GM19463 (cell line): ENCODE results near the gene PSMD6.

ENCODE experiments used
- ATAC-seq: cut with Tn5 transposase; IDR thresholded peaks from one replicate; pipeline ENCODE4 v1.9.1; 2021; ENCODE audit warnings: mild to moderate bottlenecking, moderate library complexity; ENCODE audit not compliant: unreplicated experiment

Gene PSMD6

DNA sequence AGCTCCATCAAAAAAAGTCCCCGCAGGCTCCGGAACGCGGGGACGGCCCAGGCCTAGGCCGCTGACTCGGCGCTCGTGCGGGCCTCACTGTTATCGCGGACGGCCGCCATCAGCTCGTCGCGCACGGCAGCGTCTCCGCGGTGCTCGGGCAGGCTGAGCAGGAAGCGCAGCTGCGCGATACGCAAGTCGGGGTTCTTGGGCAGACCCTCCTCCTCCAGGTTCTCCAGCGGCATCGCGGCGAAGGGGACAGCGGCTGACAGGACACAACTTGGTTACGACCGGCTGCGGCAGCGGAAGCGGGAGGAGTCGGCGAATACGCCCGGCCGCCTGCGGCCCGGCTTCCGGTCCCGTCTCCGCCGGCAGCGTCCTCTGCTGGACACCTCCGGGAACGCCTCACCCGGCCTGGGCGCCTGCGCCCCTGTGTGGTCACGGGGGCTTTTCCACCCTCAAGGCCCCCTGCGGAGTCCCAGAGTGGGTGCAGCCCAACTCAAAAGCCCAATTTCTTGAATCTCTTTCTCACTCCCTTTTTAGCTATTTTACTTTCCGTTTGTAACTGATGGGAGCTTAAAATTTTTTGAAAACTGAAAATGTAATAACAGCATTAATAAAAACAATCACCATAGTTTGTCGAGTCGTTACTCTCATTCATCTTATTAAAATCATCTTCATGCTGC, at the start of gene PSMD6:
TSS of gene PSMD6 (minus strand) at position 308 of the 674 bp plus-strand sequence. CDS start at position 233, 75 bp downstream.
- peak; percentile 97 for ATAC-seq

GRCh38 chr3:64072126-64072525, 48.8 kb upstream of the PSMD6 start:
- ATAC-seq = no peak

- no peak for ATAC-seq
These were observed 47.4 kb upstream of the PSMD6 start for GRCh38 chr3:64070704-64071103.

DNA sequence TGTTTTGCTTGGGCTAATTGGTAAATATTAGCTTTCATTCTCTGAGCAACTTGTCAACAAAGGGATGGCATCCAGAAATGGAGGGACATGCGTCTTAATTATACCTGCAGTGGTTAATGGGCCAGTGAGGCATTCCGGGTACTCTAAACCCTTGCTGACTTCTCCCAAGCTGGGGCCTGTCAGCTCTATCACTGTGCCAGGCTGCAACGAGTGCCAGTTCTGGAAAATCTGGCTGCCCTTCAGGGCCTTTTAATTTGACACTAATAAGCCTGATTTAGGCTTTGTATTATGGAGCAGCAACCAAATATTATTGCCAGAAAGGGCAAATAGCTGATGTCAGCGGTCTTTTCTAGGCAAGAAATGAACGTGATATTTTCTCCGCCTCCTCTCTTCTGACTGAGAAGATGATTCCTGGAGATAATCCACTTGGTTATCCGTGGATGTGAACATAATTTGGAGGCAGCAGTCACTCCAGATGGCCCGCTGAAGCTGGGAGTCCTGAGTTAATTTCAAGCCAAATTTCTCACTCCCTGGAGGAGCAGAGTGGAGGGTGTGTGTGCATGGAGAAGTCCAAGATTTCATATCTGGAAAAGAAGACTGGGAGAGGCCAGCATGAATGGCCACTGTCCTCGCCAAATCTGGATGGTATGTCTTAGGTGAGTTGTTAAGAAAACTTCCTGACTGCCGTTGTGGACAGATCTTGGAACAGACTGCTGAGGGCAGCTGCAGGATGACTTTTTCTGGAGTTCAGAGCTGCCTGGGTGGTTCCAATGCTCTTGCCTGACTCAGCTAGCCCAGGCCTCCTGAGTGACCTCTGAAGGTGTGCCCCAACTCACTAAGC, 44.4 kb upstream of the PSMD6 start:
- no peak for ATAC-seq

DNA sequence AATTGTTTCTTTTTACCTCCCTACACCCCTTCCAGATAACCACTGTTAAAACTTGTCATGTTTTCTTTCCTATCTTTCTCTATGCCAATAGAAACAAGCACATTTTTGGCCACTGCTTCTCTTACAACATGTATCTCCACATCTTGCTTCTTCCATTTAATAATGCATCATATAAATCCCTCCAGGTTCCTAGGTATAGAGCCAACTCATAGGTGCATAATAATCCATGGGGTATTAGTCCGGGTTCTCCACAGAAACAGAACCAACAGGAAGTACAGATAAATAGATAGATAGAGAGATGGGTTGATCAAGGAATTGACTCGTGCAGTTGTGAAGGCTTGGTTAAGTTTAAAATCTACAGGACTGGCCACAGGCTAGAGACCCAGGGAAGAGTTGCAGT, 41.5 kb upstream of the PSMD6 start:
- ATAC-seq = no peak

DNA sequence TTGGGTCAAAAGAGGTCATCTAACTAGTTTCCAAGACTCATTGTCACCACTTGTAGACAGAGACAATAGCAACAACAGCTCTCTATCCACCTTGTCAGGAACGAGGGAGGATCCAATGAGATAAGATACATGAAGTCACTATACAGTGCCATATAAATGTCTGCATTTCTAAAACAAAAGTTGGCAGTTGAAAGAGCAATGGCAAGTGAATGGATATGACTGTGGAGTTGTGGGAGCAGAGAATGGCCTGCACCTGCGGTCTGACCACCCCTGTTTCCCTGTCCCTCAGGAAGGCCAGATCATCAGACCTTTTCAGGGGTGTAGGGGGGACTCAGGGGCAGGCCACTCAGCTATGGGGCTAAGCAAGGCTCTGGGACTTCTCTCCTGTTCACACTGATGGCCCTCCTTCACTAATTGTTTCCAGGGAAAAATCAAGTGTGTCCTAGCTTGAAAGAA, 40.7 kb upstream of the PSMD6 start:
- no peak for ATAC-seq

DNA sequence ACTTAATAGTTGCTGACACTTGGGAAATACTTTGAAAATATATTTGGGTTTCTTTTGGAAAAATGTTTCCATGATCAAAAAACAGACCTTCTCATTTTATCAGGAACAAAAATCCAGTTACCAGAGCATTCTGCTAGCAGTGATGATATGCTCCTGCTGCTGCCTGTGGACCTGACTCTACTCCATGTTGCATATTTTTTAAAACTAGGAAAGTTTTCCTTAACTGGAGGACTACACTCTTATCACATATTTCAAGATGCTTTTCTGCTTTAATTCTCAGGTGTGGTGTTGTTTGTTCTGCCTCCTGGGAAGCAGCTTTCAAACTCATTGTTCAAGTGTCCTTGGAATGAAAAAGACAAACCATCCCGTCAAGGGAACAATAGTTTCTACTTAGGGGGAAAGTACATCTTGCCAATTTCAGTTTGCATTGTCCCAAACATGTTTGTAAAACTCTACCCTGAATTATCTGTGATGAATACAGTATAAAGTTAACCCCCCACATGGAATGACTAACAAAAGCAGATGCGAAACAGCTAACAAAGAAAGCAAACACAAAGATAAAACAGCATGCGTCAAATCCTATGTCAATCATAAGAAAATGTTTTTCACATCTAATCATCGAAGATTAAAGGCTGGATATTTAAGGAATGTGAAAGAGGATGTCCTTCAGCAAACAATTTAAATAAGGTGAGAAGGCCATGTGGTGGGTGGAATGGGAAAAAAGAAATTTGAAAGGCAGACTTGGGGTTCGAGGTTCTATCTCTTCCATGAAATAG, 40.1 kb upstream of the PSMD6 start:
- no peak for ATAC-seq

GRCh38 chr3:64061628-64062027, 38.3 kb upstream of the PSMD6 start:
- ATAC-seq = no peak

DNA sequence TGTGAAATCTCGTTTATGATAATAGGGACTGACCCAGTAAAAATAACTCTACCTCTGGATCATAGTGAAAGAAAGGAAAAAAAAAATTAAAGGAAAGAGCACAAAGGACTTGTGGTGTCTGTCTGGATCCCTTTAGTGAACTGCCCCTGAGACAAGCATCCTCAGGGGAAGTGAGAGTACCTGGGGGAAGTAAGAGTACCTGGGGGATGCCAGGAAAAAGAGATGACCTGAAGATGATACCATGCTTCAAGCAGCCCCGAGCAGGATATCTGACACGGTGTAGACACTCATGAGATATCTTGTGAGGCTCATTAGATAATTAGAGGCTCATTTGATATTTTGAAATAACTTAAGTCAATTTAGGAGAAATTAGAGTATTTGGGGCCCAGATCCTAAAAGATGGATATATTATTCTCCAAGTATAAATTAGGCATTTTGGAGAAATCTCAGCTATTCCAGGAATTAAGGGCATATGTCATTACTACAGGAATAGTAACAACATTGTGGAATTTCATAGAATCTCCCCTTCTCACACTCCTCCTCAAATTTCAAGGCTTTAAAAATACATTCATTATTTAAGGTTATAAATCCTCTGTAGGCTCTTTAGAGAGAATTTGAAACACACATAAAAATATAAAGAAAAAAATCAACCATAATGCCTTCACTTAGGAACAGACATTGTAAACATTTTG, 36.3 kb upstream of the PSMD6 start:
- ATAC-seq = no peak

DNA sequence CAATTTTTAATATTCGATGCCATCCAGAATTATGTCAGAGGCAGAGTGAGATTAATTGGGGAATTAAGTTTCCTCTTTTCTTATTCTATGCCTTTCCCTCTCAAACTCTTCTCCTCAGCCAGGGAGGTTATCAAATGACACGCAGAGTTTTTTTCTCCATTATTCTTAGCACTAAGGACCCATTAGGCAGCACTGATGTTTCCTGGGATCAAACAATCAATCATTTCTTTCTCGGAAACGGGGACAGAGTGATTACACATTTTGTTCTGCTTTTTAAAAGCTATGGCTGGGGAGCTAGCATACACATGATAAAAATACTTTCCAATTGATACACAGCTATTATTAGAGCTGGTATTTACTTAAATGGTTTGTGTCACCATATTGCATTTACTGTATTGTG, 35.3 kb upstream of the PSMD6 start:
- ATAC-seq = no peak

DNA sequence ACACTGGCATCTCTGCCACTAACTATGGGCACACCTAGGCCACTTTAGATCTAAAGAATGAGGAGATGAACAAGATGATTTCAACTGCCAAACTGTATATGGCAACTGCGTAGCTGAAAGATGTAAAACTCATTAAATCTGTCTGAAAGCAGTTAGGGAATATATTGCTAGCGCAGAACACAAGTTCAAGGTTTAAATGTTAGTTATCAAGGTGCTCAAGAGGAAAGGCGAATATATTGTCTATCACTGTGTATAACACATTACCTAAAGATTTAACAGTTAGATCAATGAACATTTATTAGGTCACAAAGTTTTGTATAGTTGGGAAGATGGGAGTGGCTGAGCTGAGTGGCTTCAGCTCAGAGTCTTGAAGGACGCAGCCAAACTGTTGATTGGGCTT, 33.9 kb upstream of the PSMD6 start:
- ATAC-seq = no peak

DNA sequence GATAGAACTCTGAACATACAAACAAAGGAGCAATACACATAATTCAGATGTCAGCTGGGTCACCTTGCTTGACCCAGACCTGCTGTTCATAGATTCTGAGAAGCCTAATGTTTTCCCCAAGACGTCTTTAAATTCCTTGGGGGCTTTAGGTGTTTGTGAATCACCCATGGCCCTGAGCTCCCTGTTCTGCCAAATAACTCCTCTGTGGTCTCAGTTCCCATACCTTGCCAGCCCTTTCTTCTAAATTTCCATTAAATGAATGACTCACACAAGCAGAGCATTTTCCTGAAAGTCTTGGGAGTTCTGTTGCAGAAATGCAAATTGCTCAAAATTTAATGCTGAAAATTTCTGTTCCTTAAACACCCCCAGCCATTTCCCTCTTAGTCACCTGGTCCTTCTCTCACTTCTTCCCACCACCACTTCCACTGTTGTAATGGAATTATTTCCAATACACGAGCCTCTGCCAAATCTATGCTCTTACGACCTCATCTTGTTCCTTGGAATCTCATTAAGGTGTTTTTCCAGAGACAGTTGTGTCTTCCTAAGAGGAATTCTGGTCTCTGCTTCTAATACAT, 33.4 kb upstream of the PSMD6 start:
- no peak for ATAC-seq

GRCh38 chr3:64055076-64055475, 31.8 kb upstream of the PSMD6 start:
- no peak for ATAC-seq

DNA sequence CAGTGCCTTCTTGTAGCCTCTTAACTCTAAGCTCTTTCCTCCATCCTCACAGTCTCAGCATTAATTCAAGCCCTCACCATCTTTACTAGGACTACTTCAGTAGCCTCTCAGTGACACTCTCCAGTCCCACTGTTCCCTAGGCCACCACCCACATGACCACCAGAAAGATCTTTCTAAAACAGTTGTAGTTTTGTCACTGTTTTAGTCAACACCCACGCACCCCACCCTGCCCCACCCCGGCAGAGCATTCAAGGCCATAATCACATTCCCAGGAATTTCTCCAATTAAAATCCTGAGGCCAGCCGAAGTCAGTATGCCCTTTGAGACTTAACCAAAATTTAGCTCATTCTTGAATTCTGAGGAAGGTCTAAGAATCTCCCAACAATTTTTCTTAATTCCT, 31.2 kb upstream of the PSMD6 start:
- ATAC-seq = no peak

DNA sequence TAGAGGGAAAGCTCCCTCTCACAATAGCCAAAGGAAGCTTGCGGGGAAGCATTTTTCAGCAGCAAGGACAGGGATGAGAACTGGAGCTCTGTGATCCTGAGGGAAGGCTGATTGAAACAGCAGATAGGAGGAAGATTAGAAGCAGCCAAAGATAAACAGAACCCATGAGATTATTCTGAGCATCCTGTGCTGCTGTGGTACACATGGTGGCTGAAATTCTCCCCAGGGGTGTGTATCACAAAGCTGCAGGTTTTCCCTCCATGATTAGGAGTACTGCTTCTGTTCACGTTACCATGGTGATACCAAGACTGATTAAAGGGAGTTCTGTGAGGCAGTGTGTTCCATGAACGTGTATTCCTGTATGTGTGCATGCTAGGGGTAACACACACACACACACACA, 30.3 kb upstream of the PSMD6 start:
- ATAC-seq = no peak

- ATAC-seq = no peak
These were observed 29.8 kb upstream of the PSMD6 start for GRCh38 chr3:64053117-64053516.

GRCh38 chr3:64049832-64050231, 26.5 kb upstream of the PSMD6 start:
- no peak for ATAC-seq

- no peak for ATAC-seq
These were observed 25.8 kb upstream of the PSMD6 start for GRCh38 chr3:64049136-64049535.

DNA sequence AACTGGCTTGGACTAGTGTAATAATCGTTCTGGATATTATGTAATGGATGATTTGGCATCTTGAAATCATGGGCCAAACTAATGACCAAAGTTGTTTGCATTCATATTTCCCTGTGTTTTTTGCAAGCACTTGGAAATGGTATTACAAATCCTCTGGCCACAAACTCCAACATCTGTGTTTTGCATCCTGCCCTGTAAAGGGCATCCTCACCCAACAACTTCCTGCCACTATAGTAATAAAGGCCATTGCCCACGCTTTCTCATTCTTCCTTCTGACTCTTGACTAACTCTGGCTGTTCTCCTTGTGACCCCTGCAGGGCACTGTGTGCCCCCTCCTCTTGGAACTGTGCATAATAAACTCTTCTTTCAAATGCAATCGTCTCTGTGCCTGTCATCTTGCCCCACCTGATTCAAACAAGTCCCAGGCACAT, 25.4 kb upstream of the PSMD6 start:
- ATAC-seq = no peak

GRCh38 chr3:64047787-64048186, 24.5 kb upstream of the PSMD6 start:
- ATAC-seq = no peak
